ENCODE results near the gene GMPPA.

Gene GMPPA

DNA sequence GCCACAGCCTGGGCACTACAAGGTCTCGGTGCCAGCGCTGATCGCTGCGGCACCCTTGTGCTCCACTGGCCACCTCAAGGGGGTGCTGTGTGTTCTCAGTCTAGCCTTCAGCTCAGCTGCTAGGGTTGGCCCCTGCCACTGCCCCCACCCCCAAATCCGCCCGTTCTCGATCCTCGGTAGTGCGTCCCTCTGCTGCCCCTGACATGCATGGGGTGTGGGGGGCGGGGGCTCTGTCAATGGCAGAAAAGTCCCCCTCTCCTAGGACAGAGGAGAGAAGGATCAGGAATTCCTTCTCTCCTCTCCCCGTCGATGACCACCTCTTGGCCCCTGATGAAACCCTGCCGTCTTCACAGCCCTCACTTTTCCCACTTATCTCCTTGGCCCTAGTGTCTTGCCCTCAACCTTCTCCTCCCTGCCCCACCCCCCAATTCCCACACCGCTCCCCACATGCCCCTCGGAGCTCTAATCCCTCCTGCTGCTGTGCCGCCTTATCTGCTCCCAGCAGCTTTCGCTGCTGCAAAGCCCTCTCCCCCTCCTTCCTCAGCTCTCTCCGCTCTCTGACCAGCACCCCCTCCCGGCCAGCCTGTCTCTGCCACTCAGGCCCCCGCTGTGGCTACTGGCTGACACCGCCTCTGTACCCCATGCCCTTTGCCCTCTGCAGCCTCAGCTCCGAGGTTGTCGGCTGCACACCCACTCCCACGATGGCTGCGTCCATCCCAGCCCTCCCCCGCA is 11.3 kb downstream of the GMPPA start:
- peak overlapping the region in 1 of 2 donors; percentile 17 for H3K27ac ChIP-seq
- no peak for DNase-seq (ENCODE audit: low spot score)
- TF ChIP-seq, protein P1, sequence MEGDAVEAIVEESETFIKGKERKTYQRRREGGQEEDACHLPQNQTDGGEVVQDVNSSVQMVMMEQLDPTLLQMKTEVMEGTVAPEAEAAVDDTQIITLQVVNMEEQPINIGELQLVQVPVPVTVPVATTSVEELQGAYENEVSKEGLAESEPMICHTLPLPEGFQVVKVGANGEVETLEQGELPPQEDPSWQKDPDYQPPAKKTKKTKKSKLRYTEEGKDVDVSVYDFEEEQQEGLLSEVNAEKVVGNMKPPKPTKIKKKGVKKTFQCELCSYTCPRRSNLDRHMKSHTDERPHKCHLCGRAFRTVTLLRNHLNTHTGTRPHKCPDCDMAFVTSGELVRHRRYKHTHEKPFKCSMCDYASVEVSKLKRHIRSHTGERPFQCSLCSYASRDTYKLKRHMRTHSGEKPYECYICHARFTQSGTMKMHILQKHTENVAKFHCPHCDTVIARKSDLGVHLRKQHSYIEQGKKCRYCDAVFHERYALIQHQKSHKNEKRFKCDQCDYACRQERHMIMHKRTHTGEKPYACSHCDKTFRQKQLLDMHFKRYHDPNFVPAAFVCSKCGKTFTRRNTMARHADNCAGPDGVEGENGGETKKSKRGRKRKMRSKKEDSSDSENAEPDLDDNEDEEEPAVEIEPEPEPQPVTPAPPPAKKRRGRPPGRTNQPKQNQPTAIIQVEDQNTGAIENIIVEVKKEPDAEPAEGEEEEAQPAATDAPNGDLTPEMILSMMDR (IDR thresholded peaks at IDR 0.05), result peak; percentile 51
- H3K4me3 ChIP-seq, result peak overlapping the region; percentile 65

DNA sequence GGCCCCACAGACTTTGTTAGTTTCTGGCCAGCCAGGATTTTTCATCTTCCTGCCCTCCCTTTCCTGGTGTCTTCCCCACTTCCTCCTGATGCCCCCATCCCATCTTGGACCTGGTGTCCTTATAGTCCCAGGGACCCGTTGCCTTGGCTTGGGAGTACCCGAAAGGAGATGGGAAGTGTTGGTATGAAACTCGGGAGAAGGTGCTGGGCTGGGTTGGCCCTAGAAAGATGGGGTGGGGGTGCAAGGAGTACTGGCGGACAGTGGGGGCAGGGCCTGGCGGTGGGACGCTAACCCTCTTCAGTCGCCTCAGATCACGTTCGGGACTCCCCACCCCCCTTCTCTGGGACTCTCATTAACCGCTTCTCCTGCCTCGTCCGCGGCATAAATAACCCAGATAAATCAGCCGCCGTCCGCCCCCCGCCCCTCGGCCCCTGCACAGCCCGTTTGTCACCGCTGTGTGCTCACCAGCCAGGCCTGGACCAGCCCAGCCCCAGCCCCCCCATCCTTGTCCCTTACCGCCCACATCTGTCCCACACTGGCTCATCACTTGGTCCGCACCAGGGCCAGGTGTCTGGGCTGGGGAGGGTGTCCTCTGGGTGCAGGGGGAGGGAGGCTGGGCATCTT is 11.9 kb downstream of the GMPPA start:
- TF ChIP-seq, protein P1 (IDR thresholded peaks at IDR 0.05), result no peak
- DNase-seq (ENCODE audit: low spot score), result no peak
- Histone ChIP-seq H3K27ac (no peak overlapping the region), H3K4me3 (peak overlapping the region; percentile 65)

DNA sequence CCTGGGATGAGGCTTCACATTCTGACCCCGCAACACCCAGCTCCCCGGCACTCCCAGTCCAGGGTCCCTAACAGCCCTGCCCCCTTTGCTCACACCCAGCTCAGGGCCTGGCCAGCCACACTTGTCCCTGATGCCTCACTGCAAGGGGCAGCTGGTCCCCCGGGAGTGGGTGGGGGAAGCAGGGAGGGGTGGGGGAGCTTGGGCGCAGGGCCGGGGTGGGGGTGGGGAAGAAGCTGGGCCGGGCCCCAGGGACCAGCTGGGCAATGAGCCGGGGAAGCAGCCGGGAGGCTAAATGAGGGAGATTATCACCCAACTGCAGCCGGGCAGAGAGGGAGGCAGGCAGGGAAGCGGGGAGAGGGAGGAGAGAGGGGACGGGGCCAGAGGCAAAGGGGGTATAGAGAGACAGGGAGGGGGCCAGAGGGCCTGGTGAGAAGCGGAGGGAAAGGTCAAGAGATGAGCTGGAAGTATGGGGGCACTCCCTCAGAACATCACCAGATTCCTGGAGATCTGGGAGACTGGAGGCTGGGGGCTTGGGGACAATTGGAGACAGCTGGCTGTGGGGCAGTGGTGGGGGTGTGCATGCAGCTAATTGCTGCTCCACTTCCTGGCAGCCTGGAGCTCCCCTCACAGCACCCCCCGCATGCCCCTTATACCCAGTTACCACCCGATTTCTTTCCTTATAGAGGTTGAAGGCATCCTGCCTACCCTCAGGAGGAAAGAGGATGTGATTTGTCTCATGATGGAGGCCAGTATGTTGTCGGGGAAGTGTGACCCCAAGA is 13.0 kb downstream of the GMPPA start:
- H3K27ac ChIP-seq, result no peak overlapping the region
- H3K4me3 ChIP-seq, result no peak overlapping the region
- DNase-seq (ENCODE audit: low spot score), result no peak
- TF ChIP-seq, protein P1 (IDR thresholded peaks at IDR 0.05), result no peak

DNA sequence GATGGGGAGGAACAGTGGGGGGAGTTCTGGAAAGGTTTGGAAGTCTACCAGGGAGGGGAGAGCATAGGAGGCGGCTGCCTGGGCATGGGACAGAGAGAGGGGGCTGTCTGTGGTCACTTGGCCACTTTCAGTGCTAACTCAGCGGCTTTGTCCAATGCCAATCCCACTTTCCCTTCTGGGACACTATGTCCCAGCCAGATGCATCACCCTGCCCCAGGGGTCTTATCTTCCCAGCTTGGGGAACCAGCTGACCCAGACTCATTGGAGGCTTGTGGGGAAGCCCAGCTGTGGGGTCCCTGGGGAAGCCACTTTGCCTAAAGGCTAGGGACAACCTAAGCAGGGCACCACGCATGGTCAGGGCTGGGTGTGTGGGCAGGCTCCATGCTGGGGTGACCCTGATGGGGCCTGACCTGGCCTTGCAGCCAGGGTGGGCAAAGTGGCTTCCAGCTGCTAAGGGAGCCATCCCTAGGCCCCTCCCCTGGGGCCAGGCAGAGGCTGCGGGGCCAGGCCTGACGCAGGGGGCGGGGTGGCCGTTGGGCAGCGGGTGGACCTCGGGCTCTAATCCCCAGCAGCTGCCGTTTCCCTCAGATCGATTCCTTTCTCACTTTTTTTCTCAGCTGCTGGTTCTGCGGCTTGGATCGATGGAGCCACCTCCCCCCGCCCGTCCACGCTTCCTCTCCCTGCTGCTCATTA is 14.0 kb downstream of the GMPPA start:
- TF ChIP-seq, protein P1 (IDR thresholded peaks at IDR 0.05), result no peak
- no peak overlapping the region for H3K27ac ChIP-seq
- DNase-seq (ENCODE audit: low spot score), result no peak
- no peak overlapping the region for H3K4me3 ChIP-seq

DNA sequence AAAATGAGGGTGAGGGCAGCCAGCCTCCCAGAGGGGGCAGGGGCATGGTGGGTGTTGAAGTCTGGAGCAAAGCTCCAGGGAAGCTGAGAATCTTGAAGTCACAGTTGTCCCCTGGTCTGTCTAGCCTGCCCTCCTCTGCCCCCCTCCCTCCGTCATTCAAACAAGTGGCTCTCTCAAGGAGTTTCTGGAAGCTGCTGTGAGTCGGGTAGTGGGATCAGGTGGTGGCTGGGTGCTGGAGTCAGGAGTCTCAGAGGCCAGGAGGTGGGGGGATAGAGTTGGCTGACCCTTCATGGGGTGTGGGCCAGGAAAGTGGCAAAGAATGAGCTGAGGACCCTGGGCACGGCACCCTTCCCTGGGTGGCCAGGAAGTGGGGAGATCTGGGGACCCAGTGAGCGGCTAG is 15.1 kb downstream of the GMPPA start:
- TF ChIP-seq, protein P1 (IDR thresholded peaks at IDR 0.05), result no peak
- DNase-seq (ENCODE audit: low spot score), result no peak
- Histone ChIP-seq H3K27ac (no peak overlapping the region), H3K4me3 (peak overlapping the region; percentile 43)

DNA sequence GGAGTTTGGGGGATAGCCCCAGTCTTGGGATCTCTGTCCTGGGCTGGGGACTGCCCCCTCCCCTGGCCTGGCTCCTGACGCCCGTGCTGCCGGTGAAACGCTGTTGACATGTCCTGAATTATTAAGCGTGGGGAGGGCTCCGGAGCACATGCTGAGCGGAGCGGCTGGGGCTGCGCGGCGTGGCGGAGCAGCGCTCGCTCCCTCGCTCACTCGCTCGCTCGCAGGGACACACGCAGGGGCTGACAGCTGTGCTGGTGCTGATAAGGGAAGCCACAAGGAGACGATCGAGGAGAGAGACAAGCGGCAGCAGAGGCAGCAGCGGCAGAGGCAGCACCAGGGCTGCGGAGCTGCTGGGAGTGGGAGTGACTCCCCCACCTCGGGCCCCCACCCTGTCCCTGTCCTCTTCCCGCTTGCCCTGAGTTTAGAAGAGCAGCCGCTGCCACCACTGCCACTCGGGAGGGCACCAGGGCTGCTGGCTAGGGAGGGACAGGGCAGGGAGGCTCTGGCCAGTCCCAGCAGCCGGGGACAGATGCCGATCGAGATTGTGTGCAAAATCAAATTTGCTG is 15.6 kb downstream of the GMPPA start, which contains the start of gene ASIC4:
Gene ASIC4, plus strand, starts transcription at position 287 of the 566 bp plus-strand sequence. Its CDS starts 243 bp downstream, at position 530.
- H3K27ac ChIP-seq, result no peak within 1 kb of the TSS
- TF ChIP-seq, protein P1 (IDR thresholded peaks at IDR 0.05), result no peak
- peak within 1 kb of the TSS; percentile 43 for H3K4me3 ChIP-seq
- DNase-seq (ENCODE audit: low spot score), result no peak

Data from coronary artery (tissue), 2 donors.